ENCODE results near the gene CRTC1.
"Not testable (repeated sequence)": the region's sequence is repeated elsewhere in the genome, so short reads cannot be mapped to it uniquely, and the experiment has no call there.

CRTC1 gene

GRCh38 chr19:18701250-18701608 is 17.7 kb downstream of the CRTC1 start:
- no peak for DNase-seq (ENCODE audit: low read depth)

GRCh38 chr19:18704054-18704453 is 20.6 kb downstream of the CRTC1 start:
- no peak for DNase-seq (ENCODE audit: low read depth)

GRCh38 chr19:18704971-18705370 is 21.5 kb downstream of the CRTC1 start:
- DNase-seq (ENCODE audit: low read depth): no peak

GRCh38 chr19:18708452-18709231 is 25.2 kb downstream of the CRTC1 start:
- no peak for DNase-seq (ENCODE audit: low read depth)

GRCh38 chr19:18709546-18709945 is 26.1 kb downstream of the CRTC1 start:
- DNase-seq (ENCODE audit: low read depth): no peak

DNA sequence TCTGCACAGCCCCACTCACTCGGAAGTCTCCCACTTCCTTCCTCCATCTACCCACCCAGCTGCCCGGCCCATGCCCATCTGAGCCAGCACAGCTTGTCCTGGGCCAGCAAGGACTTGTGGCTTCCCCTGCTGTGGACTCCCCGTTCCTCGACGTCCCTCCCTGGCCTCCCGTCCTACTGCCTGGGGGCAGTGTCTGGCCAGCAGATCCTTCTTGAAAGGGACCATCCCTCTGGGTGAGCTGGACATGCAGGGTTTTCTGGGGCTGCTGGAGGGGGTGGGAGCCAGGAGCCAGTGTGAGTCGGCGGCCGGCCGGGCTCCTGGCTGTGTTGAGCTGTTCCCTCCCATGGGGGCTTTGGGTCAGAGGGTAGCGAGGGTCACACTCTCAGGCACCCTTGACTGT is 26.7 kb downstream of the CRTC1 start:
- no peak for DNase-seq (ENCODE audit: low read depth)

- DNase-seq (ENCODE audit: low read depth): no peak
These were observed 27.7 kb downstream of the CRTC1 start for GRCh38 chr19:18710996-18711751.

DNA sequence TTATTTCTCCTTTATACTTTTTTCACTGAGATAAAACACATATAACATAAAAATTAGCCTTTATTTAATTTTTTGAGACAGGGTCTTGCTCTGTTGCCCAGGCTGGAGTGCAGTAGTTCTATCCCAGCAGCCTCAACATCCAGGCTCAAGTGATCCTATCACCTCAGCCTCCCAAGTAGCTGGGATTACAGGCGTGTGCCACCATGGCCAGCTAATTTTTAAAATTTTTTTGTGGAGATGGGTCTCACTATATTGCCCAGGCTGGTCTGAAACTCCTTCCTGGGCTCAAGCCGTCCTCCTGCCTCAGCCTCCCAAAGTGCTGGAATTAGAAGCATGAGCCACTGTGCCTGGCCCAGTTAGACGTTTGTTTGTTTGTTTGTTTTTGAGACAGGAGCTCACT is 28.4 kb downstream of the CRTC1 start:
- no peak for DNase-seq (ENCODE audit: low read depth)

DNA sequence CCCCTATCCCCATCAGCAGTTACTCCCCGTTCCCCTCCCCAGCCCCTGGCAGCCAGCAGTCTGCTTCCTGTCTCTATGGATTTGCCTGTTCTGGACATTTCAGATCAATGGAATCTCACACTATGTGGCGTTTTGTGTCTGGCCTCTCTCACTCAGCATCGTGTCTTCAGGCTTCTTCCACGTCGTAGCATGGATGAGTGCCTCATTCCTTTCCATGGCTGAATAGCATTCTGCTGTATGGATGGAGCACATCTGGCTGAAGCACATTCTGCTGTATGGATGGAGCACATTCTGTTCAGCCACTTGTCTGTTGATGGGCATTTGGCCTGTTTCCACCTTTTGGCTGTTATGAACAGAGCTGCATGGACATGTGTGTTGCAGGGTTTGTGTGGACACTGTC is 29.5 kb downstream of the CRTC1 start:
- DNase-seq (ENCODE audit: low read depth): no peak

GRCh38 chr19:18713550-18714117 is 30.2 kb downstream of the CRTC1 start:
- DNase-seq (ENCODE audit: low read depth): no peak

- no peak for DNase-seq (ENCODE audit: low read depth)
These were observed 31.9 kb downstream of the CRTC1 start for GRCh38 chr19:18715416-18715815.

DNA sequence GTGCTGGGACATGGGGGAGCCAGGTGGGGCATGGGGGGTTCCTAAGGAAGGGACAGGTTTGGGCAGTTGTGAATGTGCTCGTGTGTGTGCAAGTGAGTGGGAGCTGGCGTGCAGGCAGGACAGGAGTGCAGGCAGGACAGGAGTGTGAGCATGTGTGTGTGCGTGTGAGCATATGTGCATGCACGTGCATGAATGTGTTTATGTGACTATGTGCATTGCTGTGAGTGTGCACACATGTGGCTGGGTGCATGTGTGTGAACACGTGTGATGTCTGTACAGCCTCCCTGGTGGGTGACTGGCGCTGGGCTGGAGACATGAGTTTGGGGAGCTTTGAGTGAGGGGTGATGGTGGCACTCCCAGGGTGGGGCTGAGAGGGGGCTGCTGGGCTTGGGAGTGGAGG is 33.4 kb downstream of the CRTC1 start:
- no peak for DNase-seq (ENCODE audit: low read depth)

GRCh38 chr19:18717601-18718000 is 34.1 kb downstream of the CRTC1 start:
- no peak for DNase-seq (ENCODE audit: low read depth)

DNA sequence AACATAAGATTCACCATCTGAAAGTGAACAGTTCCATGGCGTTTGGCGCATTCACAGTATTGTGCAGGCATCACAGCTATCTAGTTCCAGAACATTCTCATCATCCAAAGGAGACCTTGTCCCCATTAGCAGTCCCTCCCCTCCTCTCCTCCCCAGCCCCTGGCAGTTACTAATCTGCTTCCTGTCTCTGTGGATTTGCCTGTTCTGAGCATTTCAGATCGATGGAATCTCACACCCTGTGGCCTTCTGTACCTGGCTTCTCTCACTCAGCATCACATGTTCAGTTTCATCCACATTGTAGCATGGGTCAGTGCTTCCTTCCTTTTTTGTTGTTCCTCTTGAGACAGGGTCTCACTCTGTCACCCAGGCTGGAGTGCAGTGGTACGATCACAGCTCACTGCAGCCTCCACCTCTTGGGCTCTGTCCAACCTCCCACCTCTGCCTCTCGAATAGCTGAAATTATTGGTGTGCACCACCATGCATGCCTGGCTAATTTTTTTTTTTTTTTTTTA is 34.6 kb downstream of the CRTC1 start:
- no peak for DNase-seq (ENCODE audit: low read depth)

GRCh38 chr19:18718846-18719458 is 35.5 kb downstream of the CRTC1 start:
- no peak for DNase-seq (ENCODE audit: low read depth)

GRCh38 chr19:18719541-18719940 is 36.1 kb downstream of the CRTC1 start:
- DNase-seq (ENCODE audit: low read depth): no peak

DNA sequence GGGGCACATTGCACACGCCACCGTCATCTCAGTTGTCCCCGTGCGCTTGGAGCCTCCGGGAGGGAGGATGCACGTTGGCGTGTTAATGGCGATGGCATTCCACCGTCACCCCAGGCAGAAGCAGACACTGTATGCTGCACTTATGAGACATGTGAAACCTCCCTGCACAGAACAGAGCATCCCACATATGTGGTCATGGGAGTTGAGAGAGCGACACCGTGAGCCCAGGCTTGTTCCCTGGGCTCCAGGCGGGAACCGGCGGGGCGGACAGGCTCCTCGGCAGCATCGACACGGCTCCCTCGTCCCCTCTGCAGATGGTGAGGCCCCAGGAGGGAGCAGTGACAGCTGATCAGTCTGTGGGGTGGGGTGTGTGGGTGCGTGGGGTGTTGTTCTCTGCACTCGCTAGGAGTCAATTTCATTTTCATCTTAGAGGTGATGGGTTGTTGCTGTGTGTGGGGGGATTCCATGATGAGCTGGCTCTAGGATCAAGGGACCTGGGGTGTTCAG is 40.4 kb downstream of the CRTC1 start:
- no peak for DNase-seq (ENCODE audit: low read depth)

DNA sequence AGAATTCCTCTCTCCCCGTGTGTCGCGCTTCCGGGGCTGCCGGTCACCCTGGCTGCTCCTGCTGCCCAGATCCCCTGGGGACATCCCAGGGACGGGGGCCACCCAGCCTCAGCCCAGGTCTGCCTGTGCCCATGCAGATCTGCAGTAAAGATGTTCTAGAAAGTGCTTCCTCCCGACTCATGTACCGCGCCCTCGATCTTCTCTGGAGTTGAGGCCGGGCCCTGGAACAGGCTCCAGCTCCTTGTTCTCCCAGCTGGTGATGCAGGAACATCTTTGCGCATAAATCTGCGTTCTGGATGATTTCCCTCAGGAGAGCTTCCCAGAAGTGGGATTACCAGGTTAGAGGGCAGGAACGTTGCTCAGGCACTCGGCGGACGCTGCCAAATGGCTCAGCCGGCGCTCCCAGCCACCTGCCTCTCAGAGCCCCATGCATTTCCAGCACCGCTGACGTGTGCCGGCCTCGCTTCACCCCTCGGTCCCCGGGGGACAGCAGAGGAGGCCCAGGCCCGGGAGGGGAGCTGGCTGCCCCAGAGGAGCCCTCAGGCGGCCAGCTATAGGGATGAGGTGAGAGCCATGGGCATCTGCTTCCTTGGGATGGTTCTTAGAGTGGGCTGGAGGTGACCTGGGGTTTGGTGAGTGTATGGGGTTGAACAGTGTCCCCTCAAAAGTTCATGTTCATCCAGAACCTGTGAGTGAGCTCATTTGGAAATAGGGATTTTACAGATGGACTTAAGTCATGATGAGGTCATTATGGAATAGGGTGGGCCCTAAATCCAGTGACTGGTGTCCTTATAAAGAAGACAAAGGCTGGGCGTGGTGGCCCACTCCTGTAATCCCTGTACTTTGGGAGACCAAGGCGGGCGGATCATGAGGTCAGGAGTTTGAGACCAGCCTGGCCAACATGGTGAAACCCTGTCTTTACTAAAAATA is 42.6 kb downstream of the CRTC1 start:
- DNase-seq (ENCODE audit: low read depth): no peak

DNA sequence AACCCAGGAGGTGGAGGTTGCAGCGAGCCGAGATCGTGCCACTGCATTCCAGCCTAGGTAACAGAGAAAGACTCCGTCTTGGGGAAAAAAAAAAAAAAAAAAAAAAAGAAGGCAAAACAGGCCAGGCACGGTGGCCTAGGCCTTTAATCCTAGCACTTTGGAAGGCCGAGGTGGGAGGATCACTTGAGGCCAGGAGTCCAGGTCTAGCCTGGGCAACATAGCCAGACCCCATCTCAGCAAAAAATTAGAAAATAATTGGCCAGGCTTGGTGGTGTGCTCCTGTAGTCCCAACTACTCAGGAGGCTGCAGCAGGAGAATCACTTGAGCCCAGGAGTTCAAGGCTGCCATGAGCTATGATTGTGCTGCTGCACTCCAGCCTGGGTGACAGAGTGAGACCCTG is 43.4 kb downstream of the CRTC1 start:
- no peak for DNase-seq (ENCODE audit: low read depth)

GRCh38 chr19:18727602-18728001 is 44.1 kb downstream of the CRTC1 start:
- not testable (repeated sequence) for DNase-seq (ENCODE audit: low read depth)

- DNase-seq (ENCODE audit: low read depth): no peak
These were observed 46.6 kb downstream of the CRTC1 start for GRCh38 chr19:18729933-18730530.
